VCaP (cell line): Measurements from ENCODE around the gene ARPP19.

Source experiments
- H3K27ac ChIP-seq: fragments of 450-650 bp; 2 replicates; pipeline ENCODE4 v1.5.1; 2017
- CTCF ChIP-seq: fragments of 450-650 bp; conservative IDR thresholded peaks from 2 replicates; pipeline ENCODE4 v1.5.1; 2017; ENCODE audit warnings: mild to moderate bottlenecking, moderate library complexity

The ARPP19 gene

GRCh38 chr15:52503788-52504496 is 64.9 kb downstream of the ARPP19 start:
- H3K27ac ChIP-seq = no peak overlapping the region
- no peak for TF ChIP-seq CTCF

- no peak for TF ChIP-seq CTCF
These were observed 66.2 kb downstream of the ARPP19 start for GRCh38 chr15:52502608-52503007.

GRCh38 chr15:52499506-52499905 is 69.3 kb downstream of the ARPP19 start:
- no peak overlapping the region for H3K27ac ChIP-seq
- no peak for TF ChIP-seq CTCF

More at GRCh38 chr15:52502608-52503007, 66.2 kb downstream of the ARPP19 start:
- H3K27ac ChIP-seq = no peak overlapping the region

GRCh38 chr15:52498706-52499105 is 70.1 kb downstream of the ARPP19 start:
- no peak overlapping the region for H3K27ac ChIP-seq
- no peak for TF ChIP-seq CTCF
